Measurements from ENCODE around the gene TGFA.

The TGFA gene

GRCh38 chr2:70482401-70482800 is 71.2 kb downstream of the TGFA start:
- no peaks in the 10 kb centered on the region for H3K36me3 ChIP-seq (ENCODE audit: insufficient read depth, low read length)
- no peaks in the 10 kb centered on the region for H3K9me2 ChIP-seq (ENCODE audit: low read depth, low read length)
- H3K4me3 ChIP-seq (ENCODE audit: low read depth, low read length, poor library complexity, severe bottlenecking) = no peak overlapping the region
- H4K20me1 ChIP-seq (ENCODE audit: insufficient read depth, low read length) = no peaks in the 10 kb centered on the region
- no peaks in the 10 kb centered on the region for H3K9me3 ChIP-seq (ENCODE audit: low read length)
- no peaks in the 10 kb centered on the region for H3K79me2 ChIP-seq (ENCODE audit: insufficient read depth, low read length)
- no peaks in the 10 kb centered on the region for H3K4me1 ChIP-seq (ENCODE audit: insufficient read depth, low read length, severe bottlenecking)
- H3K4me2 ChIP-seq (ENCODE audit: low read length) = no peak overlapping the region
- H3K27me3 ChIP-seq (ENCODE audit: insufficient read depth, low read length) = no peaks in the 10 kb centered on the region
- H3K27ac ChIP-seq (ENCODE audit: low read depth, low read length, poor library complexity, severe bottlenecking) = no peak overlapping the region
- no peak overlapping the region for H3K9ac ChIP-seq (ENCODE audit: low read length)
- TF ChIP-seq CTCF (IDR thresholded peaks at IDR 0.05; ENCODE audit: low read length) = no peak
- TF ChIP-seq EZH2 (IDR thresholded peaks at IDR 0.05; ENCODE audit: borderline replicate concordance, low read length) = no peak
- H2AFZ ChIP-seq (ENCODE audit: low read length) = no peak overlapping the region
- H3F3A ChIP-seq (ENCODE audit: insufficient read depth, low read length) = no peaks in the 10 kb centered on the region

GRCh38 chr2:70480468-70480867 is 73.2 kb downstream of the TGFA start:
- Histone ChIP-seq H3K9me2 (ENCODE audit: low read depth, low read length) (no peaks in the 10 kb centered on the region), H3K79me2 (ENCODE audit: insufficient read depth, low read length) (no peaks in the 10 kb centered on the region), H3K9ac (ENCODE audit: low read length) (no peak overlapping the region), H3K4me1 (ENCODE audit: insufficient read depth, low read length, severe bottlenecking) (no peaks in the 10 kb centered on the region), H3K27me3 (ENCODE audit: insufficient read depth, low read length) (no peaks in the 10 kb centered on the region), H3K36me3 (ENCODE audit: insufficient read depth, low read length) (no peaks in the 10 kb centered on the region), H3K27ac (ENCODE audit: low read depth, low read length, poor library complexity, severe bottlenecking) (no peak overlapping the region), H3K4me2 (ENCODE audit: low read length) (no peak overlapping the region), H3K9me3 (ENCODE audit: low read length) (no peaks in the 10 kb centered on the region), H3K4me3 (ENCODE audit: low read depth, low read length, poor library complexity, severe bottlenecking) (no peak overlapping the region), H2AFZ (ENCODE audit: low read length) (no peak overlapping the region), H4K20me1 (ENCODE audit: insufficient read depth, low read length) (no peaks in the 10 kb centered on the region), H3F3A (ENCODE audit: insufficient read depth, low read length) (no peaks in the 10 kb centered on the region)
- no peak for TF ChIP-seq EZH2 (IDR thresholded peaks at IDR 0.05; ENCODE audit: borderline replicate concordance, low read length)
- TF ChIP-seq CTCF (IDR thresholded peaks at IDR 0.05; ENCODE audit: low read length) = no peak

- Histone ChIP-seq H3F3A (ENCODE audit: insufficient read depth, low read length) (no peaks in the 10 kb centered on the region), H3K36me3 (ENCODE audit: insufficient read depth, low read length) (no peaks in the 10 kb centered on the region), H3K9me2 (ENCODE audit: low read depth, low read length) (no peaks in the 10 kb centered on the region), H3K9ac (ENCODE audit: low read length) (no peak overlapping the region), H4K20me1 (ENCODE audit: insufficient read depth, low read length) (no peaks in the 10 kb centered on the region), H3K4me3 (ENCODE audit: low read depth, low read length, poor library complexity, severe bottlenecking) (no peak overlapping the region), H3K27ac (ENCODE audit: low read depth, low read length, poor library complexity, severe bottlenecking) (no peak overlapping the region), H3K4me2 (ENCODE audit: low read length) (no peak overlapping the region), H3K79me2 (ENCODE audit: insufficient read depth, low read length) (no peaks in the 10 kb centered on the region), H3K27me3 (ENCODE audit: insufficient read depth, low read length) (no peaks in the 10 kb centered on the region), H3K4me1 (ENCODE audit: insufficient read depth, low read length, severe bottlenecking) (no peaks in the 10 kb centered on the region), H3K9me3 (ENCODE audit: low read length) (no peaks in the 10 kb centered on the region), H2AFZ (ENCODE audit: low read length) (no peak overlapping the region)
- TF ChIP-seq CTCF (IDR thresholded peaks at IDR 0.05; ENCODE audit: low read length) = no peak
- no peak for TF ChIP-seq EZH2 (IDR thresholded peaks at IDR 0.05; ENCODE audit: borderline replicate concordance, low read length)
Observed at GRCh38 chr2:70479816-70480215, 73.8 kb downstream of the TGFA start.

Measured in OCI-LY1 (cell line).